GM18870 (cell line): Measurements from ENCODE around the gene DNASE1L3.
"Not testable (repeated sequence)": the region's sequence is repeated elsewhere in the genome, so short reads cannot be mapped to it uniquely, and the experiment has no call there.

Source experiments
- ATAC-seq: cut with Tn5 transposase; IDR thresholded peaks from one replicate; pipeline ENCODE4 v1.9.1; 2021; ENCODE audit warnings: moderate library complexity; ENCODE audit not compliant: unreplicated experiment

DNASE1L3 gene

DNA sequence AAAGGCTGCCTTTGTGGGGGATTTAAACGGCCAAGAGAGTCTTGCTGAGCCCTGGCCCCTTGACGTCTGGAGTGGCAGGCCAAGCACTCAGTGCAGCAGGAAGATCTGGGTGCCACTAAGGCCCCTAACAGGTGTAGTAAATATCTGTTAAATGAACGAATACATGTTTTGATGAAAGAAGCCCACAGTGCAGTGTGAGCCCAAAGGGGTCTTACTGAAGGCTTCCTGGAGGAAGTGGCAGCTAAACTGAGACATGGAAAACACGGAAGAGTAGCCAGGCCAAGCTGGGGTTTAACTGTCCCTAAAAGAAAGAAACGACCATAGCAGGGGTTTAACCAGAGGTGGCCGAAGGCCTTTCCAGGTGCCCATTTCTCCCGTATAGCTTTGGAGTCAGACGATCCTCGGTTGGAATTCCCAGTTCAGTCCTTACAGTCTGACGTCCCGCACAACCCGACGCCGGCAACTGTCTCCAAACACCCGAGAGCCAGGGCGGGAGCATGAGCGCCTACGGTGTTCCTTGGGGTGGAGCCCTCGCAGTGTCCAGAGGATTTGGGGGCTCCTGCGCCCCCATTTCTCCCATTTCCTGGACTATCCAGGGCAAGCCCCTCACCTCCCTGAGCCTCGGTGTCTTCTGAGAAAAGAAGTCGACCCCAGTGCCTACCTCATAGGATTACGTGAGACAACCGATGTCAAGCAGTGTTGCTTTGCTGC is 25.9 kb upstream of the DNASE1L3 start:
- no peak for ATAC-seq

DNA sequence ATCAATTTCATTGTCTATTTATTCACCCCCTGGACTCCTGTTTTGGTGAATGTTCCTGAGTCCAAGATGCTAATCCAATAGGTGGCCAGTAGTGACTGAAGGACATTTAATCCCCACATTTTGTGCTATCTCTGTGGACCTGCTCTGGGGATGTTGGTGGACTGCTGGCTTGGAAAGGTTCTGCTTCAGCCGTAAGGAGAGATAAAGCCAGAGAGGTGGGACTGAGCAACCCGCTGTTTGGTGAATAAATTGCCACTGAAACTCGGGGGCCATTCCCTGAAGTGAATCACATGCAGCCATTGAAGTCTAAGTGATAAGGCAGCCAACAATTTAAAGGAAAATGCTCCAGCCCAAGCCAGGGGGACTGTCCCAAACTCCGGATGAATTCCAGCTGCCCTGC is 25.2 kb upstream of the DNASE1L3 start:
- no peak for ATAC-seq

DNA sequence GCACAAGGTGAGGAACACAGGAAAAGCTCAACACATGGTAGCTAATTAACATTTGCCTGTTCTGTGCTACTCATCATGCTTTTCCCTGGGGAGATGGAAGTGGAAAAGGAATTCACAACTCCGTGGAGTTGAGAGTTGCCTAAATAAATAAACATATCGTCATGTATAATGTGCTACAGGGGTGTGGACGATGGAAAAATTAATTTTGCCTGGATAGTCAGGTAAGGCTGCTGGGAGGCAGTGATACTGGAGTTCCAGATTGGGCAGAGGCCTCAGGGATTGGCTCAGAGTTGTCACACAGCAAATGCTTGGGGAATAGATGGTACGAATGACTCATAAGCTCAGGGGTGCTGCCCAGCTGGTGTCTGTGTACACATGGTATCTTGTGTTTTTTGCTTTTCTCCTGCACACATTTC is 23.8 kb upstream of the DNASE1L3 start:
- no peak for ATAC-seq

DNA sequence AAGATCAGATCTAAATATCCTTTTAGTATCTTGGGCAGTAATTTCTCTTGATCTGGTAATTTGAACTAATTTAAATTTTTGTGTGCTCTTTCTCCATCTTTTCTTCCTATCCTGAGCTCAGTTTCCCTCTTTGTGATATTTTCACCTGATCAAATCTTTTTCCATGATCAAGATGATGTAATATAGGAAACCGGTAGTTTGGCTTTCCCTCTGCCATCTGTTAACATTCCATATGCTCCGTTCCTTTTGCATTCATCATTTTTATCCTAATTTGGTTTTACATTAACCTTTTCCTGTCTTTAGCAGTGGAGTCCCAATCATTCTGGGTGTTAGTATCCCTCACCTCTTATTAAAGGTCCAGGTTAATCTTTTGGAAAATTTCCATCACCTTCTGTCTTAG is 20.9 kb upstream of the DNASE1L3 start:
- ATAC-seq = no peak

GRCh38 chr3:58230876-58231552 is 20.2 kb upstream of the DNASE1L3 start:
- no peak for ATAC-seq

GRCh38 chr3:58227933-58228332 is 17.2 kb upstream of the DNASE1L3 start:
- not testable (repeated sequence) for ATAC-seq

GRCh38 chr3:58223855-58224254 is 13.1 kb upstream of the DNASE1L3 start:
- ATAC-seq = no peak

DNA sequence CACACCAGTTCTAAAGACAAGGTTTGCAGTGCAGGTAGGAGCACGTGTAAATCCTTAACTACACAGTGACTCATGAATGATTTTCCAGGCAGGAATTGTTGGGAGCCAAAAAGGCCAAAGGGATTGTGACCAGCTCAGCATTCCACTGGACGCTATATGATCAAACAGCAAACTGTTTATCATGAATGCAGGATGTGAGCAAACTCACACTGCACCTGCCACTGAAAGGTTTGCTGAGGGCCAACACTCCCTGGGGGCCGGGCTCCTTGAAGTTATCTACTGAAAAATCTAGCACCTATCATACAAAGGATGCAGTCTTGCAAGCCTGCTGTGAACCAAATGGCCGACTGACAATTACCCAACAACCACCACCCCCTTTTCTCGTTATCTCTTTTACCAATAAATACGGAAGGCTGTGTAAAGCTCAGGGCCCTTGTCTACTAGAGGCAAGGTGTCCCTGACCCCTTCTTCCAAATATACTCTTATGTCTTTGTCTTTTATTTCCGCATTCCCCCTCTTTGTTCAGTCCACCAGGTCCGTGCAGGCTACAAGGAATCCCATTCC is 11.5 kb upstream of the DNASE1L3 start:
- no peak for ATAC-seq

DNA sequence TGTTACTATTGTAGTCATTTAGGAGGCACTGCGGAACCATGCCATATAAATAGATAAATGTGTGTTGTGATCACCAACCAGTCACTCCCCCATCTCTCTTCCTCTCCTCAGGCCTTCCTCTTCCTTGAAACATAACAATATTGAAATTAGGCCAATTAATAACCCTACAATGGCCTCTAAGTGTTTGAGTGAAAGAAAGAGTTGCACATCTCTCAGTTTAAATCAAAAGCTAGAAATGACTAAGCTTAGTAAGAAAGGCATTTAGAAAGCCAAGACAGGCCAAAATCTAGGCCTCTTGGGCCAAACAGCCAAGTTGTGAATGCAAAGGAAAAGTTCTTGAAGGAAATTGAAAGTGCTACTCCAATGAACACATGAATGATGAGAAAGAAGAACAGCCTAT is 8.1 kb upstream of the DNASE1L3 start:
- ATAC-seq = no peak

DNA sequence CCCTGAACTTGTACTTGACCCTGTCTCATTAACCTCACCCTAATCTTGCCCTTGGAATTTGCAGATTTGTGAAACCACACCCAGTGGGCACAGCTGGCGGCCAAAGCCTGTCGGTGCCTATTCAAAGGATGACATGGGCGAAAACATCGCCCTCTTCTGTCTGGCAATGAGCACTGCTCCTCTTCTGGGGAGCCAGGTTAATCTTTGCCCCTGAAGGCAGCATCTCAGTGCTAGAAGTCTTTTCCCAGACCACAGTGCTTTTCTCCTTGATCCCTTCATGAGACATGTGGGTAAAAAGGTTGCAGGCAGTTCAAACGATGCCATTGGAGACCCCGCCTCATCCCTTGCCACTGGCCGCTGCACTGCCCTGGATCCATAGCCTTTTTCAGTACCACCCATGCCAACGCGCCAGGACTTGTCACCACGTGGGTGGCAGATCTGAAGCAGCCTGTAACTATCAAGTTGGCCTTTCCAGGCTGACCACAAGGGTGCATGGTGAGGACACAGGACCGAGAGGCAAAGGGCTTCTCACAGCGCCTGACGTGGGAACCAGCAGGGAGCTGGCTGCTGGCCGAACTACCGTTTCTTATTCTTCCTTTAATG is 6.5 kb upstream of the DNASE1L3 start:
- peak; percentile 36 for ATAC-seq

DNA sequence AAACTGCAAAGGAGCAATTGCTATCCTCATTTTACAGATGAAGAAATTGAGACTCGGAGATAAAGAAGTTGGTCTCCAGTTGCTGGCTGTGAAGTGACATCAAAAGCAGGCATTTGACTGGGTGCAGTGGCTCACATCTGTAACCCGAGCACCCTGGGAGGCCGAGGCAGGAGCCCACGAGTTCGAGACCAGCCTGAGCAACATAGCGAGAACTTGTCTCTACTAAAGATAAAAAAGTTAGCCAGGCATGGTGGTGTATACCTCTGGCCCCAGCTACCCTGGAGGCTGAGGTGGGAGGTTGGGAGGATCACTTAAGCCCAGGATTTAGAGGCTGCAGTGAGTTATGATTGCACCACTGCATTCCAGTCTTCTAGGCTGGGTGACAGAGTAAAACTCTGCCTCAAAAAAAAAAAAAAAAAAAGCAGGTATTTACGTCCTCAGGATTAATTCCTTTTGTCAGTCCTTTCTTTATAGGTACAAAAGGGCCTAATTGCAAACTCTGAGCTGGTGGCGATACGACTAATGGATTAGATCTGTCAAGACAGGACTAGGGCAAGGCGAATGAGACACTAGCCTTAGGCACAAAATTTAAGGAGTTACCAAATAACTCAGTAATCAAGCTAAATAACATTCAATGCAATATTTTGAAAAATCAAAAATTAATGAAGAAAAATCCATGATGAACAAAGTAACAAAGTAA is 5.9 kb upstream of the DNASE1L3 start:
- ATAC-seq = no peak

DNA sequence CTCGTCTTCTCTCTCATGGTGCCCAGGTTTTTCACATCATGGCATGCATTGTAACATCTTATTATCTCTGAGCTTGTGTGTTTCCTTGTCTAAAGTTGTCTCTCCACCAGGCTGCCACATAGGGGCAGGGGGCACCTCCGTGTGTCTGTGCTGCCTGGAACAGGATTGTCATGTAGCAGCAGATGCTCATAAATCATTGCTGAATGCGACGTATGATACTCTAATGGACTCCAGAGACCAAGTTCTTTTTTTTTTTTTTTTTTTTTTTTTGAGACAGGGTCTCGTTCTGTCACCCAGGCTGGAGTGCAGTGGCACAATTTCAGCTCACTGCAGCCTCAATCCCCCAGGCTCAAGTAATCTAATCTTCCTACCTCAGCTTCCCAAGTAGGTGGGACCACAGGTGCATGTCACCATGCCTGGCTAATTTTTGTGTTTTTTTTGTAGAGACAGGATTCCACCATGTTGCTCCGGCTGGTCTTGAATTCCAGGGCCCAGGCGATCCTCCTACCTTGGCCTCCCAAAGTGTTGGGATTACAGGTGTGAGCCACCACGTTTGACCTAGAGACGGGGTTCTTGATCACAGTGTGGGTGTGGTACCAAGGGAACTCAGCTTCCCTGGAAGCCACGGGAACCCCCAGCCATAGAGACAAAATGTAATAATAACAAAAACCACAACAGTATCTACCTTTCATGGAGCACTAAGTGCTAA is 4.7 kb upstream of the DNASE1L3 start:
- no peak for ATAC-seq

- ATAC-seq = peak; percentile 83
Measured at GRCh38 chr3:58214484-58215316, 3.9 kb upstream of the DNASE1L3 start.

DNA sequence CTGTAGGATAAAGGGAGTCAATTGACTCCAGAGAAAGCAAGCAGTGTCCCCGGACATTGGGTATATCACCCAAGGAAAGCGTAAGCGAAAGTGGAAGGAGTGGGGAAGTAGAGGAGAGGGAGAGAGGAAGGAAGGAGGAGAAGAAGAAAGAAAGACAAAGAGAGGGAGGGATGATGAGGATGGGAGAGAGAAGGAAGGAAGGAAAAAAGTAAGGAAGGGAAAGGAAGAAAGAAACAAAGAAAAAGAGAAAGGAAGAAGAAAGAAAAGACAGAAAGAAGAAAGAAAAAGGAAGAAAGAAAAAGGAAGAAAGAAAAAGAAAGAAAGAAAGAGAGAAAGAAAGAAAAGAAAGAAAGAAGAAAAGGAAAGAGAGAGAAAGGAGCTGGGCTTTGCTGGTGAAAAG is 839 bp downstream of the DNASE1L3 start:
- no peak for ATAC-seq

DNA sequence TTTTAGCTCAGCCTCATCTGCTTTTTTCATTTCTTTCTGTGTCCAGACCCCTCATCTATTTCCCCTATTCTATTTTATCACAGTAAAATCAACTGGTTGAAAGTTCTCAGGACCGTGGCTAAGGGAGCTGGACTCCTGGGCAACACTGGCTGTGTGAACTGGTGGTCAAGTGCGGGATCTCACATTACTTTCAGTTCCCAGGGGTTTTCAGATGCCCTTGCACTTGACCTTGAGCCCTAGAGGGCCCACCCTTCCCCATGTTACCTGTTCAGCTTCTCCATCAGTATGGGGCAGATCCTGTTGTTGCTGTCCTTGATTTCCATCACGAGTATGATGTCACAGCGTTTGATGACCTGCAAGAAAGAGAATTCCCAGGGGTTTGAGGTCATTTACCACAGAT is 2.8 kb downstream of the DNASE1L3 start:
- no peak for ATAC-seq

- no peak for ATAC-seq
Measured at GRCh38 chr3:58206406-58207011, 4.3 kb downstream of the DNASE1L3 start.

DNA sequence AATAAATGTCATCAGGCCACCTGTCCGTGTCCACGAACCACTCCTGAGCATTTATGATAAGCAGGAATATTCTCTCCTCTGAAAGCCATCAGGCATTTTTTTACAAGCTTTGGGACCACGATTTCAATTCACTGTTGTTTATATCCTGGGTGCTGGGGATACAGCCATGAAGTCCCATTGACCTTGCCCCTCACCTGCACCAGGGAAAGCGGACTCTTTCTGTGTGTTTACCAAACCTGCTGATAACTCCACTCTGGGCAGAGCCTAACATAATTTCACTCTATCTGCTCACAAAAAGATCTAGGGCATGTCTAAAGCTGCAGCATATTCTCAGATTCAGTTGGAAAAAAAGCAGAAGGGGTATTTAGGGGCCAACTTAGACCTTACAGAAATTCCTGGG is 4.8 kb downstream of the DNASE1L3 start:
- no peak for ATAC-seq

GRCh38 chr3:58204720-58205119 is 6.1 kb downstream of the DNASE1L3 start:
- no peak for ATAC-seq

DNA sequence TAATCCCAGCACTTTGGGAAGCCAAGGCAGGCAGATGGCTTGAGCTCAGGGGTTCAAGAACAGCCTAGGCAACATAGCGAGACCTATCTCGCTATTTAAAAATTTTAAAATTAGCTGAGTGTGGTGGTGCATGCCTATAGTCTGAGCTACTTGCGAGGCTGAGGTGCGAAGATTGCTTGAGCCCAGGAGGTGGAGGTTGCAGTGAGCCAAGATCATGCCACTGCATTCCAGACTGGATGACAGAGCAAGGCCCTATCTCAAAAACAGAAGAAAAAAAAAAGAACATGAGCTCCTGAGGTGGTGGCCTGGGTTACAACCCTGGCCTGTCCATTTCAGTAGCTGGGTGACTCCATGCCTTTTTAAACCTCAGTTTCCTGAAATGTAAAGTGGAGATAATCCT is 7.2 kb downstream of the DNASE1L3 start:
- ATAC-seq = no peak
